HG02943 (cell line): ENCODE data around the gene ASXL3.

Experiments
- ATAC-seq: cut with Tn5 transposase; IDR thresholded peaks from one replicate; pipeline ENCODE4 v1.9.1; 2021; ENCODE audit warnings: mild to moderate bottlenecking, low read depth, moderate library complexity; ENCODE audit not compliant: unreplicated experiment

Gene ASXL3

DNA sequence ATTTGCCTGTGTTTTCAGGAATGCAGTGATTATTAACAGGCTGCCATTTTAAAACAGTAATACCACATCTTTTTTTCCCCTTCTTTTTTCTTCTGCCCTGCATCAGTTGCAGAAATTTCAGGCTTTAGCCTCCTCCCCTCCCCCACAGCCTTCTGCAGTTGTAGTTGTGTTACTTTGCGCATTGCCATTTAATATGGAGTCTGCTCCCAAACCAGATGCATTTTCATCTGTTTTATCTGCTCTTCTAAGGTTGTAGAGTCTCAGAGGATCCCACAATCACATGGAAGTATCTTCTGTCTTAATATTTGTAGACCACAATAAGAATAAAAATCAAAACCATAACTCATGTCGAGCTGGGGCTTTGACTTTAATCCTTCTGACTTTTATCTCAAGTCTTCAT is 3.8 kb downstream of the ASXL3 start:
- no peak for ATAC-seq

DNA sequence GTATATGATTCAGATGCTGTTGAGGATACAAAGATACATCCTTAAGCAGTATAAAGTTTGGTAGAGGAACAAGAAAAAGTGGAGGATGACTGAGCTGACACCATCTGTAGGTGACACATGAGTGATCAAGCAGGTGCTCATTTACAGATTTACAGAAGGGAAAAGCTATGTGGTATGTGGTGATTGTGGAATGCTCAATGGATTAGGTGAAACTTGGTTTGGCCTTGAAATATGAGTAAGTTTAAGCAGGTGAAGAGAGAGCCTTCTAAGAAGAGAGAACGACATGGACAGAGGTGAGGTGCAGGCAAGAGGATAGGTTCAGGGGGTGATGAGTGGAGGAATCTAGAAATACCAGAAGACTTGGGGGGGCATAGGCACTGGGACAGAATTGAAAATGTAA is 5.9 kb downstream of the ASXL3 start:
- ATAC-seq, result no peak

DNA sequence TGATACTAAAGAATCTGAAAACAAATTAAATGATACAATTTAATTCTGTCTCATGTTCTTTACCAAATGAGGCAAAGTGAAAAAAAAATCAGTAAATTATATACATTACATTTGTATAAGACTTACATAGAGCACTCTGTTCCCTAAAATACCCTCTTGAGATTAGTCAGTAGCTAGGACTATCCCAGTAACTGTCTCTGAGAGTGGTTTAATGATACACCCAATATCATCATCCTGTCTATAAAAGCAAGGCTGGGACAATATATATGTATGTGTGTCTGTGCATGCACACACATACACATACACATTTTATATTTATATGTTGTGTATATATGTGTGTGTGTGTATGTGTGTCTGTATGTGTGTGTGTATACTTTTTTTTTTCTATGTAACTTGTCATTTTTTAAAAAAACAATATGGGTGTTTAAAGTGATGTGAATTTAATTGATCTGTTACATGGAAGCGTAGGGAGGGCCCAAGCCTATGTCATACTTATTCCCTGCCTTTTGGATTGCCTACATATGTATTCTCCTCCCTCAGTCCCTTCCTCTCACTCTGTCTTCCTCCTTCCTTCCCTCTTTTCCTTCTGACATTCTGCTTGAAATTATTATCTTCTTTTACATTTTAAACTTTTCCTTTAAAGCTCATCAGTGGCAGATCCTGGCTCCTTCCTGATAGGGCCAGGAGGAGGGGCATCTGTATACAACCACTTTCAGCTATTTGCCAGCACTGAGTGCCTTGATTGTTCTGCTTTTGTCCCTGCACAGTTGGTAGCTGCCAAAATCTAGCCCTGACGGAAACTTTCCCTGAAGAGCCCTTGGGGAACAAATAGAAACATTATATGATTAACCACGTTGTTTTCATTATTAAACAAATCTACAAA is 6.8 kb downstream of the ASXL3 start:
- no peak for ATAC-seq

DNA sequence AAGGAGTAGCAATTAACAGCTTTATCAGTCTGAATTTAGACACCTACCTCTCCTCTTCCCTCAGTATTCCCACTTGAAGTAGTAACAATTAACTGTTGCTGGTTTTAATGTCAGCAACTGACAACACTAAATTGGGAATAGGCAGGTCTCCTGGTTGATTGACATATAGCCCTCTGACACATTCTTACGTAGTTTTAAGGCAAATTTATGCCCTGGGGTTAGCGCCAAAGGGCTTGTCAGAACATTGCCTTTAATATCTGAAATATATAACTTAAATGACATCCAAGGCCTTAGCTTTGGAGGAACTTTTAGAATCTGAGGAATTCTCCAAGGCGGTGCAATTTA is 7.4 kb downstream of the ASXL3 start:
- no peak for ATAC-seq

DNA sequence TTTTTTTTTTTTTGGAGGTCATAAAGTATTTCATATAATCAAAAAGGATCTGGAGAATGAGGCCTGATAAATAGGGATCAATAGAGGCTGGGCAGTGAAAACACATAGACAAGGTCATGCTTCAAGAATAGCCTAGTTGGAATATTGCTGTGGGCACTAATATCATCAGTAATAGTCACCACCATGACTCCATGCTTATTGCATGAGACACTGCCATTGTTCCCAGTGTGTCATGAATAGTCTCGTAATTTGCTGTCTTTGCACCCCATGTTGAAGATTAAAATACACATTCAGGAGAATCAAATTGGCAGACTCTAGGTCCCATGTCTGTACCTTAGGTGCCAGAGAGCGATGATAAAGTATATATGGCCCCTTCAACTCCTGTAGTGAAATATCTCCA is 10.3 kb downstream of the ASXL3 start:
- ATAC-seq, result no peak

DNA sequence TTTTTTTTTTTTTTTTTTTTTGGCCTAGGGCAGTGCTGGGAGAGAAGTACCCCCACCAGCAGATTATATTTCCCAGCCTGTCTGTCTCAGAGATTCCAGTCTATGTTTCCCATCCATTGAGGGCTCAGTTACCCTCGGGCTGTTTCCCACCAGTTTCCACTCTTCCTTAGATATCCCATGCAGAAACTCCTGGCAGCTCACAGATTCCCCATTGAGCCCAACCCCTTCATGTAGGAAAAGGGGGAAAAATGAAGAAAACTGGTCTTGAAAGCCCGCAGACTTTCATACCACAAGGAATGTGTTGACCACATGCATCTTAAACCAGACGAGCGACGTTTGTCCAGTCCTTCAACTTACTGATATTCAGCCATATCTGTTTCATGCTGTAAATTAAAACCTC is 15.2 kb downstream of the ASXL3 start:
- ATAC-seq, result no peak

DNA sequence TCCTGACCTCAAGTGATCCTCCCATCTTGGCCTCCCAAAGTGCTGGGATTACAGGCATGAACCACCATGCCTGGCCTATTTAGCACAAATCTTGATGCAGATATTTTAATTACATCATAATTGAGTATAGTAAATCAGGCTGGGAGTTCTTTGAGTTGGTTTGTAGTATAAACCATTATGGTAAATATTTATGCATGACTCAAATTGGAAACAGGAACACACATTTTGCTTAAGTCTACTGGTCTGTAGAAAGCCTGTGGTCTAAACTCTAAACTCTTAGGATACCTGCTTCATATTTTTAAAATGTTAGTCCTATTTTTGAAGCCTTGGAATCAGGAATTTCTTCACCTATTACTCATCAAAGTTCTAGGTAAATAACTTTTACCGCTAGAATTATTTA is 16.8 kb downstream of the ASXL3 start:
- ATAC-seq, result no peak

DNA sequence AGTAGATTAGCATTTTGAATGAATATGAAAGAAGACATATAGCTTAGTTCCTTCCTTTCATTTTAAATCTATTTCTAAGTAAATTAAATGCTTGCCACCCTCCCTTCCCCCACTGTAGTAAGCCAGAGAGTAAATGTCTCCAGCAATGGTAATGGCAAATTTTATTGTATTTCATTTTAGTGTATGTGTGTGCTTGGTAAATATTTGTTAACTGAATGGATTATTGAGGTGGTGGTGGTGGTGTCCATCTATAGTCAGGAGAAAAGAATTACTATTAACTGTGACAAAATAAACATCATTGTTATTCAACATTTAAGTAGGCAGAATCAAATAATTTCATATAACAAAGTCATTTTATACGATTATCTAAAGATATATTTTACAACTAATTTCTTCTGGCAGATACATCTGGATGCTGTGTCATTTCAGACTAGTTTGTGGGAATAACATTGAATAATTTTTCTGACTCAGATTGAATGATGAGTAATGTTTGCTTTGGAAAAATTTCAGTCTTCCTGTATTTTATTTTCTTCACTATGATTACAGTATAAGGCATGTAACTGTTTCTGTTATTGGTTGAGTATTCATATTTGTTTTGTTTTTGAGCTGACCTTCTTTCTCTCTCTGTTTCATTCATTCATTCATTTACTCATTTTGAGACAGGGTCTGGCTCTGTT is 18.3 kb downstream of the ASXL3 start:
- ATAC-seq, result no peak

DNA sequence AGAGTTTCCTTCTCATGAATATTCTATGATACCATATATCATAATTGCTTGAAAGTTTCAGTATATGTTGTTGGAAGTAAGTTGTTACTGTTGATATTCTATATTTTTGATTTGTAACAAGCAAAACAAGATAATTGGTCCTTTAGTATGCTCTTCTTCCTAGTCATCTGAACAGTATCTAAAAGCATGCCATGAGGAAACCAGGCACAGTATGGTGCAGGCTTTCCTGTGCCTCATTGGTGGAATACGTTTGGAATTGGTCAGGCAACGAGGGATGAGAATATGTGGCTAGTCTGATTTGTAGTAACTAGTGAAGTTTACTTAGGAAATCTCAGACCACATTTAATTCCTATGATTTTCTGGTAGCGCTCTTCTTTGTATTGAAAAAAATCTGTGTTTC is 22.8 kb downstream of the ASXL3 start:
- ATAC-seq, result no peak

DNA sequence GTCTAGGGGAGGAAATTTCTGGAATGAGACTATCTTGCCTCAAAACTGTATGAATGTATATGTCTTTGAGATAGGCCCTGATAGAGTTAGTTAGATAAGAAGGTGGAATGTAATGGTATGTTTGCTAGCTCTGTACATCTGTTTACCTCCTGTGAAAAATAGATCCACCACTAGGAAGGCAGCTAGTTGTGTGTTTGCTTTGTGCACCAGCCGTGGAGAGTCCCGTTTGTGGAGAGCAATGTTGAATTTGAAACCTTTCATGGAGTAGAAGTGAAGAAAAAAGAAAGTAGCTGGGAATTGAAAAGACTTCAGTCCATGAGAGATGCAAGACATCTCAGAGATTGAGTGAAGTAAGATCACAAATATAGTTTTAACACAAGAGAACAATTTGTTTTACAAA is 25.4 kb downstream of the ASXL3 start:
- ATAC-seq, result no peak

DNA sequence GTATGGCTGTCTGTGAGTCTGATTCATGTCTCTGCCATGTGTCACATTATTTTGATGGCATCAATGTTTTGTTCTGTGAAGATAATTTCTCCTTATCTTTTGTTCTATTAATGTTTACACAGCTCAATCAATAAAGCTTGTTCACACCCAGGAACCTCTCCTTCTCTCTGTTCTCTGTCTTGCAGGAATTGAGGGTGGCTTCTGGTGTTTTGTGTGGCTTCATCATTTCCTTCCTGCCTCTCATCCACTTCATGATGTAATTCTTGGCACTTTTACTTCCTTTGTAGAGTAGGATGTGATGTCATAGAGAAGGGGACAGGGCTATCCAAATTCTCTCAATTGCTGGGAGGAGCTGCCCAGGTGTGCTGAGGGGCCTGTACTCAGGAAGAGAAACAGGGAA is 27.2 kb downstream of the ASXL3 start:
- ATAC-seq, result no peak

DNA sequence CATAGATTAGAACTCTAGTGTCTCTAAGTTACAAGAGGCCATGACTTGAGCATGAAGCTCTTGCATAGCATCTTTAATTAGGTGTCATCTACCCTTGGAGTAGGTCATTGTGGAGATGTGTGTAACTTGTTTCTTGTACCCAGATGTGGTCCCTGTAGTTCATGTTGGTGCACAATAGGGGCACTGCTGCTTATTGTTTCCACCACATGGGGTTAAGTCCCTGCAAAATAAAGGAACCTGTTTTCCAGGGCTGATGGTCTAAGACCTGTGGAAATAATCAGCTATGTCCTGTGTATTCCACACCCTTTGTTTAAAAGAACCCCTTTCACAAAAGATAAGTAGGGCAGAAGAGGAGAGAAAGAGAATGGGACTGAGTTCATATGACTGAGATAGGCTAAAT is 28.6 kb downstream of the ASXL3 start:
- ATAC-seq, result no peak

DNA sequence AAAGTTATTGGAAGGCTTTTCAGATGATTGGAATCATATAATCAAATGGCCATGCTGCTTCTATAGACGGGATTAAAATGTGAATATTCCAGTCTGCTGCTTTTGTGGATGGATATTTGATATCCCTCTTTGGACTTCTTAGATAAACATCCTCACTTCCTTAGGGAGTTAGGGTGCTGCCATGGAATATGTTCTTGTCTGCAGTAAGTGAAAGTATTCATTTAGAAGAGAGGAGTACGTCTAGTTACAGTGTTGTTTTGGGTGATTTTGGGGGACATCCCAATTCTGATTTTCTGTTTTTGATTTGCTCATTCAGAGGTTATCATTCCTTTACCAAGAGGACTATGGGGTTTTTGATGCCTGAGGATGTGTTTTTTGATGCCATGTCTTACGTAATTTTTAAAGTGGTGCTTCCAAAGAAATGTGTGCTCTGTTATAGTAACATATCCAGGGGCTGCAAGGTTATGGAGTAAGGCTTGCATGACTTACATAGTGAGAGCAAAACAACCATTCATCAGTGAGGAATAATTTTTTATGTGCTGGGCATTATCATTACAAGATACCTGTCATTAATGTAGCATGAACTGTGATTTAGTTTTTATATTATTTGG is 33.6 kb downstream of the ASXL3 start:
- no peak for ATAC-seq

DNA sequence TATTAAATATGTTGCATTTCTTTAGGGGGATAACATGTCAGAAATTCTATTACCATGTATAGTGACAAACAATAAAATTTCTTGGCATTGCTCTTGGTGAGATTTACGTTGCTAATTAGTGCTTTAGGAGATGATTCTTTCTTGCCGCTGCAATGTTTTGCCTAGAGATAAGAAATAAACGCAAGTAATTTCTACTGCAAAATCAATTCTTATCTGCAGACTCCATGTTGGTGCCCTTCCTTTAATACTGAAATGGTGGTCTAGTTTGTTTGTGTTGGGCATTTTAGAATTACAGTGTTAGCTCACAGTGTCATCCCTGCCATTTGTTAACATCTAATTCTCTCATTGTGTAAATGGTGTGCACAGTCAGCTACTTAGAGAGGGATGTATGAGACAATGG is 34.6 kb downstream of the ASXL3 start:
- ATAC-seq, result no peak

DNA sequence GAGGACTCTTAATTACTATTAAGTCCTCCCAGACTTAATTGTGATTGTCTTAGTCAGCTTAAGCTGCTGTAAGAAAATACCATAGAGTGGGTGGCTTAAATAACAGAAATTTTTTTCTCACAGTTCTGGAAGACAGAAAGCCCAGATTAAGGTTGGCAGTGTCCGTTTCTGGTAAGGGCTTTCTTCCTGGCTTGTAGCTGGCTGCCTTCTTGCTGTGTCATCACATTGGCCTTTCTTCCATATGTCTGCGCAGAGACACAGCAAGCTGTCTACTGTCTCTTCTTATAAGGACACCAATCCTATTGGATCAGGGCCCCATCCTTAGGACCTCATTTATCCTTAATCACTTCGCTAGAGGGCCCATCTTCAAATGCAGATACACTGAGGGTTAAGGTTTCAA is 38.5 kb downstream of the ASXL3 start:
- no peak for ATAC-seq

DNA sequence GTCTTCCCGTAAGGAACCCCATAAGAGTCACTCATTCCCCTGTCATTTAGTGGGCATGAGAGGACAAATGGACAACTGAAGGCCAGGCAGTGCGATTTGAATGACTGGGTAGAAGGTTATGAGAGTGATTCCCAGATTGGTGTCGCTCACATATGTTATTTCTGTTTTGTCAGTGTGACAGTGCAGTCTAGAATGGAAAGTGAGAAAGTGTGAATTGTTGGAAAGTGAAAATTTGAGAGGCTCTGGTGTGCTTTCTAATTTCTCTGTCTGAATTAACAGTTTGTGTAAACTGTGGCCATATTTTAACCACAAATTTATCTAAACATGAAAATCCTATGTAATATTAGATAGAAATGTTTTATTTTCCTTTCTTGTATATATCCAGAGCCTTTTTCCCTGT is 49.1 kb downstream of the ASXL3 start:
- no peak for ATAC-seq

DNA sequence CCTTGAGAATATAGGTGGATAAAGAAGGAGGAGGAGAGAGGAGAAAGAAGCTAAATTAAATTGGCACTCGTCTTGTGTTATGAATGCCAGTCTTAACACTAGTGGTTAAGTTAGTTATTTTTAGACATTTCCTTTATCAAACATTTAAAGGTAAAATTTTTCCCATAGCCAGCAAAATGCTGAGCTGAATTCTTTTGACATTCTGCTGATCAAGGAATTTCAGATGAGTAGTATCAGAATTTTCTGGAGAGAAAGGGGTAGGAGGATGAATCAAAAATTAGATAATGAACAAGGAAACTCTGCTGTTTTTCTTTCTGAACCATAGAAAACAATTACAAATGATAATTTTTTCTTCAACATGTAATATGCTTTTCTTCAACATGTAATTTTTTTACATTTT is 52.5 kb downstream of the ASXL3 start:
- no peak for ATAC-seq

DNA sequence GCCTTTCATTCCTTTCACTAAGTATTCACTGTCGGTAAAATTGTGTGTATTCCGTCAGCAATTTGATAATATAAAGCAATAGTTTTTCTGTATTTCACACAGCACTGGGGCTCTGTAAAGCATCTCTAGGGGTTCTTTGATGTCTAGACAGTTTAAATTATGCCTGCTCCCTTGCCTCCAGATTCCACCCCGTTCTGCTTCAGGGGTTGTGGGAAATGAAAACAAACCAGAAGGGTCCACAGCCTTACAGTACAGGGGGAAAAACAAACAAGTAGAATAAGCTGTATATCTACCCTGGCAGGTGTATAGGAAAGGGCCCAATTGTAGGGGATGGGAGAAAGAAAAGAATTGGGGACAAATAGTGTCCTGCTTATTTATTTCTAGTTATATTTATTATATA is 63.1 kb downstream of the ASXL3 start:
- ATAC-seq, result no peak

DNA sequence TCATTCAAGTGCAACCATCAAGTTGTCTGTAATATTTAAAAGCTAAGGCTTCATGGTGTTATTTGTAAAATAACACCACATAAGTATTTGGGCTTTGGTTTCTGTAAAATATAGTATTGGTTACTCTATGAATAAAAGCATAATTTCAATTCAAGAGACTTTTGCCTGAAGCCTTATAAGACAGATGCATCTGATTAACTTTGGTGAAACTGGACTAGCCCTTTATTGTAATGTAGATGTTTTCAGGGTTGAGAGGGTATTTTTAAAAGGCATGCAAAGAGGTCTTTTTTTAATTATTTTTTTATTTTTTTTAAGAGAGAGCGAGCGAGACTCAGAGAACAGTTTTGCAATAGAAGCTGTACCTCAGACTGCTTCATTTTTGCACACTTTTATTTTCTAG is 66.5 kb downstream of the ASXL3 start:
- ATAC-seq, result no peak

DNA sequence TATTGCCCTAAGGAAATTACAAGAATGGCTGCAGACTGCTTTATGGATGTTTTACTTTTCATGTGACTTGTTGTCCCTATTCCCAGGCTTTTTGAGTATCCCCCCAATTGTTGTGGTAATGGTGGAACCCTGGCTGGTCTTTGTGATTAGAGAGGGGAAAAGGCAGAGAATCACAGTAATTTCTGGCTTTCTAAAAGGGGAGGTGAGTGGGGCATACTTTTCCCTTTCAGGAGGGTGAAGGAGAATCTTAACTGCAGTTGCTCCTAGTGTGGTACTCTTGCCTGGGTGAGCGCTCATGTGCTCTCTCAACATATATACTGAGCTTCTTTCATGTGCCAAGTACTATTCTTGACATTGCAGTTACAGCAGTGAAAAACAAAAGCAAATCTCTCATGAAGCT is 69.3 kb downstream of the ASXL3 start:
- ATAC-seq, result no peak

DNA sequence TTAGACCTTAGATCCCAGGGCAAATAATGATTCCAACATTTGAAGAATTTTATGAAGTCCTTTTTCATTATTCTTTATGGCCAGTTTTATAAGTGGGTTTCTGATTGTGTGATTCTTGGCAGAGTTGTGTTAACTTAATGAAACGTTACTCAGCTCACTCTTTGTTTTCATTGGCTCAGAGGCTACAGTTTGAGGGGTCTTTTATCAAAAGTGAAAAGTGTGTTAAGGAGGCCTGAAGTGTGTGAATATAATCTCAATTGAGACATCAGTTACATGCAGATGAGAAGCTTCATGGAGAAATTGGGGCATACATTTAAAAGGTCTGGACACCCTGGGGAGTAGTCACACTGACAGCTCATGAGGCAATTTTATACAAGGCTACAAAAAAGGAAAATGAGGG is 74.6 kb downstream of the ASXL3 start:
- no peak for ATAC-seq

DNA sequence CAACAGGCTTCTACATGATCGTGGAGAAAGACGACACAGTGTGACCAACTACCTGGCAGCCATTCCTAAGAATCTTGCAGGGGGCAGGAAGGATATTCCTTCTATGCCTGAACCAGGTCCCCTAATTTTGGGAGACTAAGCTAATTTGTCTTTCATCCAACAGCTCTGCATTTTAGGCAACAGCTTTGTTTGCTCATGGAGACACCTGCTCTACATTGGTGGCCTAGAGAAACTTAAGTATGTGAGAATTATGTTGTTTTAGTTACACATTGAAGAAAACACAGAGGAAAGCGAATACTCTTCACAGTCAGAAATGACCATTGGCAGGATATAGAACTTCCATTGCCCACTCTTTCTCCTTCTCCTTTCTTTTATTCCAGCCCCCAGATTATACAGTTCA is 75.2 kb downstream of the ASXL3 start:
- no peak for ATAC-seq
